BLaER1 treated with 17β-estradiol and CSF1 and Interleukin-3, amounts not matched to agents 10 nM and 100 nM (cell line): ENCODE measurements around the gene ADGRD1.

Experiments used
- H3K27ac ChIP-seq, 11 experiments: shearing (Covaris generic); formaldehyde crosslinking; 2 replicates each; pipeline ENCODE4 v1.8.1; 2022
- H3K27me3 ChIP-seq, 11 experiments: shearing (Covaris generic); formaldehyde crosslinking; 2 replicates each; pipeline ENCODE4 v1.8.1; 2022
- H3K36me3 ChIP-seq, 11 experiments: shearing (Covaris generic); formaldehyde crosslinking; 2 replicates each; pipeline ENCODE4 v1.8.1; 2022
- H3K4me1 ChIP-seq, 10 experiments: shearing (Covaris generic); formaldehyde crosslinking; 2 replicates each; pipeline ENCODE4 v1.8.1; 2022
- H3K4me2 ChIP-seq, 11 experiments: shearing (Covaris generic); formaldehyde crosslinking; 2 replicates each; pipeline ENCODE4 v1.8.1; 2022
- H3K4me3 ChIP-seq, 10 experiments: shearing (Covaris generic); formaldehyde crosslinking; 2 replicates each; pipeline ENCODE4 v1.8.1; 2022
- H3K9ac ChIP-seq, 11 experiments: shearing (Covaris generic); formaldehyde crosslinking; 2 replicates each; pipeline ENCODE4 v1.8.1; 2022
- H3K9me3 ChIP-seq, 11 experiments: shearing (Covaris generic); formaldehyde crosslinking; replicated peaks in 1 of 11; 2 replicates each; pipeline ENCODE4 v1.8.1; 2022
- H4K20me1 ChIP-seq, 11 experiments: shearing (Covaris generic); formaldehyde crosslinking; 2 replicates each; pipeline ENCODE4 v1.8.1; 2022
- Cebpa-rat ChIP-seq, 11 experiments: shearing (Covaris generic); IDR thresholded peaks; 2 replicates each; pipeline ENCODE4 v1.8.1; 2022

The ADGRD1 gene

DNA sequence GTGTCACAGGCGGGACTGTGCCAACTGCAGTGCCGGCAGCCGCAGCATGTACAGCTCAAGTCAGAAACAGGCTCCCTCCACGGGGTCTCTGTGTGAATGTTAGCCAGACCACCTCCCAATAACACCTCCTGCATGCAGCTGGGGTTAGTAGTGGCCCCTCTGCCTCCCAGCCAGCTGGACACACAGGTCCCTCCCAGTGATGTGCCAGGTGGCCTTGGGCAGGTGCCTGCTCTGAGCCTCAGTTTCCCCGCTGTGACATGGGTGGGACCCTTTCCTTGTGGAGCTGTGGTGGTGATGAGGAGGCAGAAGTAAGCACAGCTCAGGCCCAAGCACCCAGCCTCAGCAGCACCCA, 139.9 kb downstream of the ADGRD1 start:
- Histone ChIP-seq H3K9ac (peak overlapping the region in 8 of 11 experiments; percentile 6 to 59 (median 44); a peak in 13 of 22 replicates), H3K9me3 (no peaks in the 10 kb centered on the region; a peak in 1 of 22 replicates), H3K4me3 (peak overlapping the region in 5 of 10 experiments; percentile 12 to 53 (median 22); a peak in 5 of 20 replicates), H3K4me2 (peak overlapping the region; percentile 68 to 99 (median 93)), H3K36me3 (0 out of 22 replicates have a peak, but pooled peaks cover 0 to under 1% (median 0%) of the 10 kb centered on the region in 11 experiments), H3K4me1 (peaks cover 27 to 95% (median 87%) of the 10 kb centered on the region in 10 experiments), H3K27ac (peak overlapping the region in 7 of 11 experiments; percentile 14 to 61 (median 50); a peak in 14 of 22 replicates), H4K20me1 (peaks cover 0 to 59% (median 19%) of the 10 kb centered on the region in 11 experiments; a peak in 16 of 22 replicates), H3K27me3 (peaks cover 0 to 79% (median 8%) of the 10 kb centered on the region in 11 experiments; a peak in 10 of 22 replicates)
- TF ChIP-seq Cebpa-rat (IDR thresholded peaks at IDR 0.05) = no peak

DNA sequence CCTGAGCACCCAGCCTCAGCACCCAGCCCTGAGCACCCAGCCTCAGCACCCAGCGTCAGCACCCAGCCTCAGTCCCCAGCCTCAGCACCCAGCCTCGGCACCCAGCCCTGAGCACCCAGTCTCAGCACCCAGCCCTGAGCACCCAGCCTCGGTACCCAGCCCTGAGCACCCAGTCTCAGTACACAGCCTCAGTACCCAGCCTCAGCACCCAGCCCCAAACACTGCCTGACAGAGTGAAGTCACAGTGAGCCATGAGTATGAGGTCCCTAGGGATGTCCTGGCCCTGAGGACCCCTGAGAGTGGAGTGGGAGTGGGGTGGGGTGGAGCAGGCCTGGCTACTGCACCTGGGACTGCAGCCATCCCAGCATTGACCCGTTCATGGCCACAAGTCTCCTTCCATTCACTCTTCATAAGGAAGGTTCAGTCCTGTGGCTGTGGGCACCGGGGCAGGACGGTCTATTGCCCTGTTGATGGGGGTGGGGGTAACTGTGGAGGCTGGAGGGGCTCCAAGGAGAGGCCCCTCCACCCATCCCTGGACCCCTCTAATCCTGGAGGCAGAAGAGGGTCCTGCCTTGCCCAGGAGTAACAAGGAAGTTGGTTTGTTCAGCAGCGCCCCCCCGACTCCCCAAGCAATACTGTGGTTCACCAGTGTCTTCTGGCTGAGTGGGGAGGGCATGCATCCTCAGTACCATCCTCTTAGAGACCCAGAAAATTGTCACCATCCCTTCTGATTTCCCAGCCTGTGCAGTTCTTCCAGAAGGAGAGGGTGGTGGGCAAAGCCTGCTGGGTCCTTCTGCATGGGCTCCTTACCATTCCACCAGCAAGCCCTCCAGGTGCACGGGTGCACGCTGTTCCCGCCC, 140.5 kb downstream of the ADGRD1 start:
- H3K27me3 ChIP-seq = peaks cover 0 to 81% (median 6%) of the 10 kb centered on the region in 11 experiments; a peak in 10 of 22 replicates
- H3K9ac ChIP-seq = peak overlapping the region in 5 of 11 experiments; percentile 6 to 59 (median 48); a peak in 8 of 22 replicates
- H3K27ac ChIP-seq = peak overlapping the region in 6 of 11 experiments; percentile 14 to 61 (median 52); a peak in 11 of 22 replicates
- H3K9me3 ChIP-seq = no peaks in the 10 kb centered on the region; a peak in 1 of 22 replicates
- H3K36me3 ChIP-seq = peaks cover 0 to 4% (median 0%) of the 10 kb centered on the region in 11 experiments; a peak in 1 of 22 replicates
- peak overlapping the region; percentile 68 to 99 (median 93) for H3K4me2 ChIP-seq
- H3K4me1 ChIP-seq = peaks cover 27 to 90% (median 81%) of the 10 kb centered on the region in 10 experiments
- TF ChIP-seq Cebpa-rat (IDR thresholded peaks at IDR 0.05) = no peak
- peak overlapping the region in 3 of 10 experiments; percentile 12 to 53 (median 18); a peak in 4 of 20 replicates for H3K4me3 ChIP-seq
- peaks cover 0 to 53% (median 19%) of the 10 kb centered on the region in 11 experiments; a peak in 16 of 22 replicates for H4K20me1 ChIP-seq

DNA sequence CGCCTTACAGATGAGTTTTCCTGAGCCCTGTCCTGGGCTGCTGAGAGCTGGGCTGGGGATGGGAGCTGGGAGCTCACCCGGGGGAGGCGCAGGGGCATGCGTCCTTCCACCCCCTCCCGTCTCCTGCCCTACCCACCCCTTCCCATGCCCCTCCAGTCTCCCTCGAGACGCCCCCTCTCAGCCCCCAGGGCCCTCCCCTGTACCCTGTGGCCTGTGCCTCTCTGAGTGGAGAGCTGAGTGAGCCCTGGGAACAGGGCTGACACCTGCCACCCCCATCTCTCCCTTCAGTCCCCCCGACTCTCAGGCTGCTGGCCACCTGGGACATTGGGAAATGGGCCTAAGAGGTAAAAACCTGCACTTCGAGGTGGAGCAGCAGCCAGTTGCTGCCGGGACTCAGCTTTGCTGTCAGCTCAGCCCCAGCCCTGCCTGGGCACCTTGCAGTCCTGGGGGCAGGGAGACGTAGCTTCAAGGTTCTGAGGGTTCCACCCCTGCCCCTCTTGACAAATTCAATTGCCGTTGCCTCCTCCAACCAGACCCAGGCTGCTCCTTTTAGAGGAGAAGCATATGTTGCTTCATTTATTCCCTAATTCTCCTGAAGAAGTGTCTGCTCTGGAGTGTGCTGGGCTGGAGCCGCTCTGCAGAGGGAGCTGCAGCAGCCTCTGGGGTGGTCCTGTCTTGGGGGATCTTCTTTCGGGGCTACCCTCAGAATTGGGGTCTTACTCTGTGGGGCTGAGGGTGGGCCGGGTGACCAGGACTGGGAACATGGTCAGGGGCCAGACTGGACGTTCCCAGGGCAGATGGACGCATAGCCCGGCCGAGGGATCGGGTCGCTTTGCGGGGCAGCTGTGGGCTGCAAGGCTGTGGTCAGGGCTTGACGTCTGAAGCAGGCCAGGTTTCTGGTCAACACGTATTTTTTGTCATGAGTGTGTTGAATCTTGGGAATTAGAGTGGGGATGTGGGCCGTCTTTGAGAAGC, 141.4 kb downstream of the ADGRD1 start:
- H3K4me1 ChIP-seq = peaks cover 27 to 81% (median 72%) of the 10 kb centered on the region in 10 experiments
- no peak overlapping the region for H3K9ac ChIP-seq
- H3K9me3 ChIP-seq = peaks cover 0 to 8% (median 4%) of the 10 kb centered on the region in 11 experiments; a peak in 11 of 22 replicates
- H3K36me3 ChIP-seq = peaks cover 0 to 4% (median 0%) of the 10 kb centered on the region in 11 experiments; a peak in 2 of 22 replicates
- H4K20me1 ChIP-seq = peaks cover 0 to 52% (median 19%) of the 10 kb centered on the region in 11 experiments; a peak in 16 of 22 replicates
- H3K4me3 ChIP-seq = no peak overlapping the region; a peak in 1 of 20 replicates
- no peak overlapping the region for H3K27ac ChIP-seq
- TF ChIP-seq Cebpa-rat (IDR thresholded peaks at IDR 0.05) = no peak
- peaks cover 0 to 79% (median 6%) of the 10 kb centered on the region in 11 experiments; a peak in 10 of 22 replicates for H3K27me3 ChIP-seq
- peak overlapping the region in 9 of 11 experiments; percentile 88 to 99 (median 95); a peak in 19 of 22 replicates for H3K4me2 ChIP-seq

DNA sequence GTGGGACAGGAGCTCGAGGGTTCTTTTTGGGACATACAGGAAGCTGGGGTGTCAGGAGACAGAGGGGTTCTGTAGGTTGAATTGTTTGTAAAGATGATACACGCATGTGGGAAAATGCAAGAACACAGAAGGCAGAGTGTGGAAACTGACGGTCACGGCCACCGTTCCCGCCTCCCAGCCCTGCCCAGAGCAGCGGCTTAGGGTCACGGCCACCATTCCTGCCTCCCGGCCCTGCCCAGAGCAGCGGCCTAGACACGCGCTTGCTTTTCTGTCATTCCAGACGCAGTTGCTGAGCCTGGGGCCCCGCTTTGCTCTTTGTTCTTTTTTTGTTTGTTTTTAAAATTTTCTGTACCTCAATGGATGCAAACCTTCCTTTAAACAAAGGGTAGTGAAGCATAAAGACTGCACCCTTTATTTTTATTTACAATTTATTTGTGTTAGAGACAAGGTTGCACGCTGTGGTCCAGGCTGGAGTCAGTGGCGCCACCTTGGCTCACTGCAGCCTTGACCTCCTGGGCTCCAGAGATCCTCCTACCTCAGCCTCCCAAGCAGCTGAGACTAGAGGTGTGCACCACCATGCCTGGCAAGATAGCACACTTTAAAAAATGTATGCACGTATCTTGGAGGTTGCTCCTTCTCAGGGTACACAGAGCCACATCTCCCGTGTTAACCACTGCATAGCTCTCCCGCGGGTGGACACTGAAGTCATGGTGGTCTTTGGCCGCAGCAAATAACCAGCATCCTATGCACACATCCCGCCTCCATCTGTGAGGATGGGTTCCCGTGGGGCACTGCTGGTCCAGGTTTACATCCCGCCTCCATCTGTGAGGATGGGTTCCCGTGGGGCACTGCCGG, 142.3 kb downstream of the ADGRD1 start:
- H3K27ac ChIP-seq = no peak overlapping the region
- H4K20me1 ChIP-seq = peaks cover 0 to 52% (median 19%) of the 10 kb centered on the region in 11 experiments; a peak in 16 of 22 replicates
- peak overlapping the region in 9 of 11 experiments; percentile 15 to 99 (median 95); a peak in 16 of 22 replicates for H3K4me2 ChIP-seq
- H3K36me3 ChIP-seq = peaks cover 0 to 8% (median 0%) of the 10 kb centered on the region in 11 experiments; a peak in 2 of 22 replicates
- H3K27me3 ChIP-seq = peaks cover 0 to 71% (median 0%) of the 10 kb centered on the region in 11 experiments; a peak in 9 of 22 replicates
- no peak for TF ChIP-seq Cebpa-rat (IDR thresholded peaks at IDR 0.05)
- H3K9me3 ChIP-seq = peaks cover 0 to 18% (median 13%) of the 10 kb centered on the region in 11 experiments; a peak in 15 of 22 replicates
- H3K4me1 ChIP-seq = peaks cover 28 to 78% (median 70%) of the 10 kb centered on the region in 10 experiments
- H3K9ac ChIP-seq = no peak overlapping the region
- H3K4me3 ChIP-seq = no peak overlapping the region

DNA sequence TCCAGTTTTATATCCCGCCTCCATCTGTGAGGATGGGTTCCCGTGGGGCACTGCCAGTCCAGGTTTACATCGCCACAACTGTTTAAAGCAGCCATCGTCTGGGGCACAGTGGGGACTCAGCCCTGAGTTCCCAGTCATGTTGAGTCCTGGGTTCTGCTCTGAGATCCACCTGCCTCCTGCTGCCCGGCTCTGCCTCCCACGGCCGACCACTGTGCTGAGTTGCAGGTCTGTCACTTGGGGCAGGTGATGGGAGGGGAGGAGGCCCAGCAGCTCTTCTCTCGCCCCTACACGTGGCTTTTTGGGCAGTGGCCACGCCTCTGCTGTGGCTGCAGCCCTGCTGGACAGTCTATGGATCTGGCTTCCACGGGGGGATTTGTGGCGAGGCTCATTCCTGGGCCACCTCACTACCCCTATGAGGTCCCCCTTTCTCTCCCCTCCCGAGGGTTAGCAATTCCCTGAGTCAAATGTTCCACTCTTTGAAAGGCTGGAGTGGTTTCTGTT, 143.0 kb downstream of the ADGRD1 start:
- Histone ChIP-seq H3K9ac (no peak overlapping the region), H3K36me3 (peaks cover 0 to 8% (median 0%) of the 10 kb centered on the region in 11 experiments; a peak in 2 of 22 replicates), H3K4me3 (no peak overlapping the region), H3K9me3 (peaks cover 0 to 18% (median 13%) of the 10 kb centered on the region in 11 experiments; a peak in 15 of 22 replicates), H3K27me3 (peaks cover 0 to 65% (median 0%) of the 10 kb centered on the region in 11 experiments; a peak in 9 of 22 replicates), H3K4me1 (peaks cover 34 to 78% (median 73%) of the 10 kb centered on the region in 10 experiments), H3K4me2 (peak overlapping the region in 7 of 11 experiments; percentile 44 to 99 (median 95); a peak in 14 of 22 replicates), H4K20me1 (peaks cover 0 to 48% (median 19%) of the 10 kb centered on the region in 11 experiments; a peak in 16 of 22 replicates), H3K27ac (no peak overlapping the region)
- no peak for TF ChIP-seq Cebpa-rat (IDR thresholded peaks at IDR 0.05)

DNA sequence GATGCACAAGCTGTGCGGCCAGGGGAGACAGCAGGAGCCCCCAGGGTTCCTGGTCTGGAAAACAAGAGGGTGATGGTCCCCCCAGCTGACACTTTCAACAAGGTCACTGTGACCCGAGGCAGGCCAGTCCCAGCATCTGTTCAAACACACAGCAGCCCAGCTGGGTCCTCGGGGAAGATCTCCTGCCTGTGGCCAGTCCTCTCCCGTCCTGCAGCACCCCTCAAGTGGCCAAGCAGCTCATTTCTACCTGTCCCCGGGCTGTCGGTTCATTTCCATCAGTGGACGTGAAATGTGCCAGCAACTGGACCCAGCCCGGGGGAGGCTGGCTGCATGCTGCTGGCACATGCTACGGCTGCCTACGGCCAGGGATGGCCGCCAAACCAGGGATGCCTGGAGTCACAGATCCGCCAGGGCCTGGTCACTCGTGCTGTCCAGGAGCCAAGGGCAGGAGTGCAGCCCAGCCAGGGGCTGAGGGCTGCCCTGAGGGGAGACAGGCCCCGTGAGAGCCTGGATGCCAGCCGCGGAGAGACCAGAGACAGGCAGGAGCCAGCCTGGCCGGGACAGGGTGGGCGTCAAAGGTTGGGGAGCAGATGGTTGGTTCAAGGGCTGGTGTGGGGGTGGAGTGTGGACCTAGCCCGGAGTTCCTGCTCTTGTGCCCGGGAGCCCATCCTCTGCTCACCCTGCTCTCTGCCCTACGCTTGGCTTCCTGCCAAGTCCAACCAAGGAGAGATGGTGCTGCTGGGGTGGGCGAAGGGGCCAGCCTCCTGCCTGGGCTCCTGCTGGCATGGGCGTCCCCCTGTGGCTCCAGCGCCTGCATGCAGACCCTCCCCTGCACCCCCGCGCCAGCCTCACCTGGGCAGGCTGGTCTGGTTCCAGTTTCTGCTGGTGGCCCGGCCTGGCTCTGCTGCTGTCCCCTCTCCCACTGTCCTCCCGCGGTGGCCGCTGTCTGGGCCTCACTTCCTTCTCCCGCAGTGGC, 143.8 kb downstream of the ADGRD1 start:
- no peak for TF ChIP-seq Cebpa-rat (IDR thresholded peaks at IDR 0.05)
- H3K27me3 ChIP-seq = peaks cover 0 to 63% (median 0%) of the 10 kb centered on the region in 11 experiments; a peak in 9 of 22 replicates
- no peak overlapping the region for H3K9ac ChIP-seq
- H3K4me1 ChIP-seq = peaks cover 37 to 78% (median 73%) of the 10 kb centered on the region in 10 experiments
- no peak overlapping the region for H3K27ac ChIP-seq
- no peak overlapping the region for H3K4me3 ChIP-seq
- H4K20me1 ChIP-seq = peaks cover 0 to 47% (median 17%) of the 10 kb centered on the region in 11 experiments; a peak in 16 of 22 replicates
- peaks cover 0 to 18% (median 13%) of the 10 kb centered on the region in 11 experiments; a peak in 15 of 22 replicates for H3K9me3 ChIP-seq
- H3K4me2 ChIP-seq = peak overlapping the region in 8 of 11 experiments; percentile 7 to 99 (median 94); a peak in 13 of 22 replicates
- H3K36me3 ChIP-seq = peaks cover 0 to 8% (median 0%) of the 10 kb centered on the region in 11 experiments; a peak in 2 of 22 replicates
